Measurements from ENCODE around the gene MUC4. TPM values are rescaled to one million over a fixed set of nuclear protein-coding genes. Genes with fewer than 3 reads are reported as not detected.

Gene MUC4
- total and polyA plus RNA-seq, 4 donors = not detected

GRCh38 chr3:195755791-195756676 lies 55.7 kb downstream of the MUC4 start:
- 61% methylated on average over 16 of the region's 16 CpGs for WGBS
- H3K27me3 ChIP-seq (ENCODE audit: control insufficient read depth in 4 of 4, insufficient read depth in 4 of 4, low read length in 3 of 4) = peaks cover 0 to 2% (median 0%) of the 10 kb centered on the region in 4 donors
- no peaks in the 10 kb centered on the region for H3K9me3 ChIP-seq (ENCODE audit: control insufficient read depth in 4 of 4, low read length in 3 of 4)
- H3K27ac ChIP-seq (ENCODE audit: low read depth in 1 of 2, low read length in 2 of 2) = no peak overlapping the region
- no peak overlapping the region for H3K4me3 ChIP-seq (ENCODE audit: low read depth in 1 of 3, low read length in 3 of 3)
- no peak overlapping the region for H3K9ac ChIP-seq (ENCODE audit: low read depth in 1 of 2, low read length in 2 of 2)
- DNase-seq (ENCODE audit: low spot score) = no peak
- H3K4me1 ChIP-seq (ENCODE audit: control insufficient read depth in 4 of 4, insufficient read depth in 4 of 4, low read length in 3 of 4) = peaks cover 0 to 6% (median 0%) of the 10 kb centered on the region in 4 donors
- no peak for TF ChIP-seq FOXA2 (IDR thresholded peaks at IDR 0.05)
- no peak for TF ChIP-seq NR2F2 (IDR thresholded peaks at IDR 0.05)
- TF ChIP-seq HNF4G (IDR thresholded peaks at IDR 0.05) = no peak
- no peak for TF ChIP-seq SP1 (IDR thresholded peaks at IDR 0.05)
- TF ChIP-seq RXRA (IDR thresholded peaks at IDR 0.05) = no peak
- no peak for TF ChIP-seq TAF1 (conservative IDR thresholded peaks at IDR 0.05)
- no peak for TF ChIP-seq REST (IDR thresholded peaks at IDR 0.05)
- TF ChIP-seq RAD21 (IDR thresholded peaks at IDR 0.05) = no peak
- no peak for TF ChIP-seq JUND (IDR thresholded peaks at IDR 0.05)
- no peak for TF ChIP-seq MAX (IDR thresholded peaks at IDR 0.05)
- TF ChIP-seq ATF3 (IDR thresholded peaks at IDR 0.05) = no peak
- no peak for TF ChIP-seq YY1 (IDR thresholded peaks at IDR 0.05)
- TF ChIP-seq GABPA (IDR thresholded peaks at IDR 0.05 in 1 of 2, conservative IDR thresholded peaks at IDR 0.05 in 1 of 2) = no peak
- TF ChIP-seq HNF4A (conservative IDR thresholded peaks at IDR 0.05) = no peak
- no peak for TF ChIP-seq CTCF (IDR thresholded peaks at IDR 0.05; ENCODE audit: low read depth, low read length, missing input control)
- TF ChIP-seq FOXA1 (IDR thresholded peaks at IDR 0.05) = no peak
- TF ChIP-seq, protein P1, sequence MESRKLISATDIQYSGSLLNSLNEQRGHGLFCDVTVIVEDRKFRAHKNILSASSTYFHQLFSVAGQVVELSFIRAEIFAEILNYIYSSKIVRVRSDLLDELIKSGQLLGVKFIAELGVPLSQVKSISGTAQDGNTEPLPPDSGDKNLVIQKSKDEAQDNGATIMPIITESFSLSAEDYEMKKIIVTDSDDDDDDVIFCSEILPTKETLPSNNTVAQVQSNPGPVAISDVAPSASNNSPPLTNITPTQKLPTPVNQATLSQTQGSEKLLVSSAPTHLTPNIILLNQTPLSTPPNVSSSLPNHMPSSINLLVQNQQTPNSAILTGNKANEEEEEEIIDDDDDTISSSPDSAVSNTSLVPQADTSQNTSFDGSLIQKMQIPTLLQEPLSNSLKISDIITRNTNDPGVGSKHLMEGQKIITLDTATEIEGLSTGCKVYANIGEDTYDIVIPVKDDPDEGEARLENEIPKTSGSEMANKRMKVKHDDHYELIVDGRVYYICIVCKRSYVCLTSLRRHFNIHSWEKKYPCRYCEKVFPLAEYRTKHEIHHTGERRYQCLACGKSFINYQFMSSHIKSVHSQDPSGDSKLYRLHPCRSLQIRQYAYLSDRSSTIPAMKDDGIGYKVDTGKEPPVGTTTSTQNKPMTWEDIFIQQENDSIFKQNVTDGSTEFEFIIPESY (IDR thresholded peaks at IDR 0.05) = no peak
- no peak for TF ChIP-seq EGR1 (IDR thresholded peaks at IDR 0.05; ENCODE audit: low read depth in 2 of 2)
- H3K36me3 ChIP-seq (ENCODE audit: control insufficient read depth in 4 of 4, insufficient read depth in 3 of 4, low read depth in 1 of 4, low read length in 3 of 4) = no peaks in the 10 kb centered on the region

All from liver (tissue), 9 donors.